Hepatic stellate cell (primary cell): Measurements from ENCODE around the gene KANSL1.
"Not testable (repeated sequence)": the region's sequence is repeated elsewhere in the genome, so short reads cannot be mapped to it uniquely, and the experiment has no call there.

ENCODE experiments used
- DNase-seq: peaks from one replicate; pipeline ENCODE4 v3.0.0; 2011; ENCODE audit warnings: low spot score

The KANSL1 gene

DNA sequence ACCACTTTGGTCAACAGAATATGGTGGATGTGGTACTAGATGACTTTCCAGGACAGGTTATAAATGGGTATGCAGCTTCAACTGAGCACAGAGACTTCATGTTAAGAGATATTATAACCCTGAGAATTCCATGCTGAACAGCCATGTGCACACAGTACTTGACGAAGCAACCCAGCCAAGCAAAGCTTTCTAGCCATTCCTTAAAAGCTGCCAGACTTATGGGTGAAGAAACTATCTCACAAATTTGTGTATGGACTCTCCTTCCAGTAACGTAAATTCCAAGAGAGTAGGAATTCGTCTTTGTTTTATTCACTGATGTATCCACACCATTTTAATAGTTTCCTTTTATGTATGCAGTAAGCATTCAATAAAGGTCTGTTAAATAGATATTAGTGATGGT, 76.1 kb downstream of the KANSL1 start:
- DNase-seq = no peak

DNA sequence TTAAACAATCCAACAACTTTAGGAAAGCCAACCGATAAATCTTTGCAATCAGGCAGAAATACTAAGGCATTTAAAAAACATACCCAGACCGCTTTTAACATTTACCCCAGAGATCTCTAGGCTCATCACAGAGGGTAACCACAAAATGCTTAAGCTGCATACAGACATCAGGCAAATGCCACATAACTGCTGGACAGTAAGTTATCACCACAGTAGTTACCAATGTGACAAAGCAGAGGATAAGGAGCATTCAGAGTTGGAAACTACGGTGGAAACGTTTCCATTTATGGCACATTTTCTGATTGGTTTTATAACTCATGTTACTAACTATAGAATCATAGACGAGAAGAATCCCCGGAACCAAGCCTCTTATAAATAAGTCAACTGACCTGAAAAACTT, 77.5 kb downstream of the KANSL1 start:
- peak; percentile 57 for DNase-seq

DNA sequence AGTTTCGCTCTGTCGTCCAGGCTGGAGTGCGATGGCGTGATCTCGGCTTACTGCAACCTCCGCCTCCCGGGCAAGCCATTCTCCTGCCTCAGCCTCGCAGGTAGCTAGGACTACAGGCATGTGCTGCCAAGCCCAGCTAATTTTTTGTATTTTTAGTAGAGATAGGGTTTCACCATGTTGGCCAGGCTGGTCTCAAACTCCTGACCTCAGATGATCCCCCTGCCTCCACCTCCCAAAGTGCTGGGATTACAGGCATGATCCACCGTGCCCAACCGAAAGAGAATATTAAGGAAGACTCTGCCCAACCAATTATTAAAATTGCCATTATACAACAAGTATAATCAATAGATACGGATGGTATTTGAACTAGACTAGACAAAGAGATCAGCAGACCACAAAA, 82.0 kb downstream of the KANSL1 start:
- DNase-seq = not testable (repeated sequence)

DNA sequence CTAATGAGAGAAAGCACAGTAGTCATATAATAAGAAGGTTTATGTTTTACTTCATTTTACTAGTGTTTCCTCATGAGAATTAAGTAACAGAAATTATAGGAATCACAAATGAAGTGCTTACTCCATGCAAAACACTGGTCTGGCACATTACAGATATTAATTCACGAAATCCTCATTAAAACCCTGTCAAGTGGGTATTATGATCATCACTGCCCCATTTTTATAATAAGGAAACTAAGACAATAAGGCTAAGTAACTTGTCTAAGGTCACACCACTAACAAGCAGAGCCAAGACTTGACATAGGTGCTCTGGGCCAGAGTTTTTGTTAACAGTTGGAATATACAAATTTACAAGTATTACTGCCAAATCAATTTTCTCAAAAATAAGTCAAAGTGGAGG, 83.0 kb downstream of the KANSL1 start:
- no peak for DNase-seq

DNA sequence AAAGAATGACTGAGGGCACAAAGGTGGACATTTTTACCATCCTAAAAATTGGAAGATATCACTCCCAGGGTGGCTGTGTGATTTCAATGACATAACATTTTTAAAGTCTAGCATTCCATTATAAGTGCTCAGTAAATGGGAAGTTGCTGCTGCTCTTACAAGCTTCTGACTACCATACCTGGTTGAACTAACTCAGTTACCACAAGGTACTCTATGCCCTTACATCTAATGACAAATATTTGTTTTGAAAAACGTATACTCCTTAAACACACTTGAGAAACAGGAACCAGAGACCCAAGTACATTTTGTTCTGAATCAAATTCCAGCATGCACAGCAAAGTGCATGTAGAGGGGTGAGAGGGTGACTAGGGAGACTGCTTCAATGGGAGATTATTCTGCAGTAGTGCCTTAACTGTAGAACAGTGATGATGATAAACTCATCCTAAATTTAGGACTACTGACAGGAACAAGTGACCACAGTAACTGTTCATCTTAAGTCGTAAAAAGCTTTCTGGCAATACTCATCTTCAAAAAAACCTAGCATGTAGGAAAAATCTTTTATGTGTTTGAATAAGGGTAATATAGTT, 83.5 kb downstream of the KANSL1 start:
- no peak for DNase-seq

DNA sequence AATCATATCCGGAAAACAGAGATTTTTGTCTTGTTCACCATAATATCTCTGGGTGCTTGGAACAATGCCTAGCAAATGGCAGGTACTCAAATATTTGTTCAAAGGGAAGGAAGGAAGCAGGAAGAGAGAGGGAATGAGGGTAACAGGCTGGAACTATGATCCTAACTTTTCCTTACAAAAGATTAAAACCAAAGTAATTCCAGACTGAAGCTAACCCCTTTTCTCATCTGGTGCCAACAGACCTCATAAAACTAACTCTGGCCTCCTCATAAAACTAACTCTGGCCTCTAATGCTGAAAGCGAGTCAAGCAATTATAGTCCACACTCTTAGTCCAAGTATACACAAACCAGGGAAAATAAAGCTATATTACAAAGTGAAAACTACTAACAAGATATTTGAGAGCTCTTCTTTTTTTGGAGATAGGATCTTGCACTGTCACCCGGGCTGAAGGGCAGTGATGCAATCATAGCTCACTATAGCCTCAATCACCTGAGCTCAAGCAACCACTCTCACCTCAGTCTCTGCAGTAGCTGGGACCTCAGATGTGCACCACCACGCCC, 84.6 kb downstream of the KANSL1 start:
- no peak for DNase-seq

DNA sequence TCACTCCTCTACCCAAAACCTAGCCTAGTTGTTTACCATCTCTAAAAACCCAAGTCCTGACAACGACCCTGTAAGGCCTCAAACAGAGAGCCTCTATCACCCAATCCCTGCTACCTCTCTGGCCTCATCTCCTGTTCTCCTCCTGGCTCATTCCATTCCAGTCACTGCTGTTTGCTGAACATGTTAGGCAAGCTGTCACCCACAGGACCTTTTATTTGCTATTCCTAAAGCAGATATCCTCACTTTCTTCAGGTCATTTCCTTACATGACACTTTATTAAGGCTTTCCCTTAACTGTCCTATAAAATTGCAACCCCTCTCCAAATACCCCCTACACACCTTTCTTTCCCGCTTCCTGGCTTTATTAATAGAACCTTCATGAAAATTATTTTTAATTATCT, 85.1 kb downstream of the KANSL1 start:
- no peak for DNase-seq

DNA sequence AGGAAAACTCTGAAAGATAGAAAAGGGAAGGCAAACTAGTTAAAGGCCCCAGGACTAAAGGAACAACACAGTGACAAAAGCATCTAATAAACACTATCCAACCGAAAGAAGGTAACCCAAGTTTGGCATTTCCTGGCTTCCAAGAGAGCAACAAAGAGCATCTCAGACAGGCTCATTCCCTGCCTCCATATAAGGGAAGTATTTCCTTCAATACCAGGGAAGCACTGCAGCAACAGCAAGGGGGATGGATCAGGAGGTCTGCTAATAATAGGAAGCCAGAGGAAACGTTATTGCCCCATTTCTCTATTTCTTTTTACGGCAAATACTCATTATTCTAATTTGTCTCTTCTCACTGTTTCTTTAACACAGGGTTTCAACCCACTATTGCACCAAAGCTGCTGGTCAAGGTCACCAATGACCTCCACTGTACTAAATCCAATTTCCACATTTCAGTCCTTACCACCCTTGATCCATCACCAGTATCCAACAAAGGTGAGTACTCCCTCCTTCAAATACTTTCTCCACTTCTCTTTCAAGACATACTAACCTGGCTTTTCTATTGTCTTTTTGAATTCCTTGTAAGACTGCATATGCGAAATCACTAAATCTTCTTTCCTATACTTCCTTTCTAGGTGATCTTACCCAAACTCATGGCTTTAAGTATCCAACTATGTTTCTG, 86.1 kb downstream of the KANSL1 start:
- no peak for DNase-seq

DNA sequence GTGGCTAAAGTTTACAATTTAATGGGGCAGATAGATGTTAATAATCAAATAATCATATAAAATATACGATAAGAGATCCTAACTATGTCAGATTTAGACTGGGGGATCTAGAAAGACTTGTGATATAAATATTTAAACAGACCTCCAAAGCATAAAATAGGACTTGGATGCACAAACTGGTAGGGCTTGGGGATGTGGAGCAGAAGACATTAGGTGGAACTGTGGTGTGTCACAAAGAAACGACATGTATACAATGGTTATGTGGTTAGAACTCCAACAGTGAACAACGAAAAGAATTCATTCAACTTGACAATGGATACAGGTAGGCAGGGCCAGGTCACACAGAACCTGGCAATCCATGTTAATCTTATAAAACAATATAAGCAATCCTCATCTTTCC, 90.4 kb downstream of the KANSL1 start:
- not testable (repeated sequence) for DNase-seq

DNA sequence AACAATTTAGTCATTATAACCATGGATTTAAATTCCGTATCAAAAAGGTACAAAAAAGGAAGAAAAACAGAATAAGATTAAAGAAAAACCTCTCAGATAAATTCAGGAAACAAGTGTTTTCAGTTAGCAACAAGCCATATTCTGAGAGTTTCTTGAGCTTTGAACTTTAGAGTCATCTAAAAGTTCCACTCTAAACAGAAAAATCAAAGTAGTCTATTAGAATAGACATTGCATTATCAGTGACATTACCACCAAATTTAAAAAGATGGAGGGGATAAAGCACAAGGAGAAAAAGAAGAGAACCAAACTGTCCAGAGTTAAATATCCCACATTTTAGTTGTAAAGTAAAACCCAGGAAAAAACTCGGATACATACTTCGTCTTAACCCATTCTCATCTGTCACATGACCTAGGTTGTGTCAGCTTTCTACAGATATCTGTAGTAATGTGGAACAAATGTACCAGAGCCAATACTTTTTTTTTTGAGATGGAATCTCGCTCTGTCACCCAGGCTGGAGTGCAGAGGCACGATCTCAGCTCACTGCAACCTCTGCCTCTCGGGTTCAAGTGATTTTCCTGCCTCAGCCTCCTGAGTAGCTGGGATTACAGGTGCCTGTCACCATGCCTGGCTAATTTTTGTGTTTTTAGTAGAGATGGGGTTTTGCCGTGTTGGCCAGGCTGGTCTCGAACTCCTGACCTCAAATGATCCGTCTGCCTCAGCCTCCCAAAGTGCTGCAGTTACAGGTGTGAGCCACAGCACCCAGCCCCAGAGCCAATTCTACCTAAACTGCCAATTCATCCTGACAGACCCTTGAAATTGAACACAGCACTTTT, 91.2 kb downstream of the KANSL1 start:
- not testable (repeated sequence) for DNase-seq

DNA sequence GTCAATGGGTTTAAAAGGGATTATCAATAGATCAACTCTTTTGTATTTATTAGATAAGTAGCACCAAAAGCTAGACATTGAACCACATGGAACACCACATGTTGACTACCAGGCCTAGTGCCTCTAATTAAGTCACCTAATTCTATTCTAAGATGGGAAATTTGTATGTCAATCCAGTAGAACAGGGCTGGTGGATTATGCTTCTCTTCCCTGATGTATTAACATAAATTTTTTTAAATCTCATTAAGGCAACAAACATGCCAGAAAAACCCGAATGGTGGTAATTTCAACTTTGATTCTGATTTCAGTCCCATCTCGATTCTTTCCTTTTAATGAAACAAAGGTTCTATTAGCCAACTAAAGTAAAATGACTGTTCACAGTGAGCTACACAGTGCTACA, 92.6 kb downstream of the KANSL1 start:
- no peak for DNase-seq

DNA sequence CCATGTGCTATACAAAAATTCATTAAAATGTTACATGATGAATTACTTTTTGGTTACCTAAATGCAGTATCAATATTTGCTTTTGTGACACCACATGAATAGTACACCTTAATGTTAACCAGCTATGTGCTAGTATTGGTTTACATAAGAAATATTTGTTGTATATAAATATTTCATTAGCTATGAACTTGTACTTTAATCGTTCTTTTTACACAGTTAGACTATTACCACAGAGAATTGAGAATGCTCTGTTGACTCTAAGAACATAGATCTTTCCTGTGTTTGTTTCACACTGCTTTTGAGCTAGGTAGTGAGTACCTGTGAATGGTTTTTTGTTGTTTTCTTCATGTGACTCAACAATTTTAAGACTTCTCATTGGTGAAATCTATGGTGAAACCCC, 93.4 kb downstream of the KANSL1 start:
- DNase-seq = no peak

DNA sequence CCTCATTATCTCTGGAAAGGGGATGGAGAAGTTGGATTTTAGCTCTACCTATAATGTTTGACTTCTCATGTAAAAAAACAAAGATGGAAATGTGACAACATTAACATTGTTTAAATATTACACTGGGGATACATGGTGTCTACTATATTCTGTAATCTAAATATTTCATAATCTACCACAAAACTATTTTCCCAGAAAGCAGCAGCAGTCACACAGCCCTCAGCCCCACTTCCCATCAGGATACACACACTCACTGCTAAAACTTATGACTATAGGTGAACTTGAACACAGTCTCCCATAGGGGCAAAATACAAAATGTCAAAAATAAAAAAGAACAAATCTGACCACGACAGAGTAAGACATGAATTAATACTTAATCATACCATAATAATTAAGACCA, 95.7 kb downstream of the KANSL1 start:
- DNase-seq = no peak

DNA sequence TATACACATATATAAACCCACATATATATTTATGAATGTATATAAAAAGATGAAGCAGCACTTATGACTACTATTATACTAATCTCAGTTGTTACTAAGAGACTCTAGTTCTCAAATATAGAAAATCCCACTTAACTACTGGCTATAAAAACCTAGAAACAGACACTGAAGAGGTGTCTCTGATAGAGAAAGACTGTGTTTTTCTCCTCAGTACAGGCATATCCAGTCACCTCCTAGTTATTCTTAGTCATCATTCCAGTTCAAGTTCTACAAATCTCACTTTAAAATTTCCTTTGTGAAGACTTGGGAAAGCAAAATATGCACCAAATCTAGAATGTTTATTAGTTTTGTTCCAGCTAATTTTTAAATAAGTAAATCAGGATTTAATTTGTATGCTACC, 100.2 kb downstream of the KANSL1 start:
- DNase-seq = no peak

DNA sequence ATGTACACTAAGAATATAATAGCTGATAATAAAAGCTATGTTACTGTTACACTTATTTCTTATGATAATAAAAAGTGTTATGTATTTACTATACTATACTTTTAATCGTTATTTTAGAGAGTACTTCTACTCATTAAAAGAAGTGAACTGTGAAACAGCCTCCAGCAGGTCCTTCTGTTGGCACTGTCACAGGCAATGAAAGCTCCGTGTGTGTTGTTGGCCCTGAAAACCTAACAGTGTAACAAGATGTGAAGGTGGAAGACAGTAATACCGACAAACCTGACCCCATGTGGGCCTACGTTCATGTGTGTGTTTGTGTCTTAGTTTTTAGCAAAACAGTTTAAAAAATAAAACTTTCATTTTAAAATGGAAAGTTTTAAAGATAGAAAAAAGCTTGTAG, 102.4 kb downstream of the KANSL1 start:
- DNase-seq = no peak

DNA sequence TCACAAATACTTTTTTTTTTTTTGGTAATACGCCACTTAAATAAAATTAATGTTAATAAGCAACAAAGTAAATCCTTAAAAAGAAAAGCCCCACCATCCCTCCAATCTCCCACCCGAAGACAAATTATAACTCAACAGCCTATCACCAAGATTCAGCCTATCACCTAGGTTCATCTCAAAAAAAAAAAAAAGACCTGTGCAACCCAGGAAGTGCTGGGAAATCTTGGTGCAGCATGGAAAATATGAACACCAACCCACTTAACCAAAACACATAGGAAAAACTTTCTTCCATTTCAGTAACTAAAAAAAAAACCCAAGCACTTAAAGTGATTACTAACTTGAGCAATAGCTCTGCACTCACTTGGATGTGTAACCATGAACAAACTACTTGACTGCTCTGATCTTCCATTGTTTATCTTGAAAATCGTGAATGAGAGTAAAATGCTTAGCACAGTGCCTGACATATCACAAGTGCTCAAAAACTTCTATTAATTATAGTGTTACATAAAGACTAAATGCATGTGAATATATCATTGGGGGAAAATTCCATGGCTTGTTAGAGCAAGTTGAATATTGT, 103.8 kb downstream of the KANSL1 start:
- DNase-seq = no peak

DNA sequence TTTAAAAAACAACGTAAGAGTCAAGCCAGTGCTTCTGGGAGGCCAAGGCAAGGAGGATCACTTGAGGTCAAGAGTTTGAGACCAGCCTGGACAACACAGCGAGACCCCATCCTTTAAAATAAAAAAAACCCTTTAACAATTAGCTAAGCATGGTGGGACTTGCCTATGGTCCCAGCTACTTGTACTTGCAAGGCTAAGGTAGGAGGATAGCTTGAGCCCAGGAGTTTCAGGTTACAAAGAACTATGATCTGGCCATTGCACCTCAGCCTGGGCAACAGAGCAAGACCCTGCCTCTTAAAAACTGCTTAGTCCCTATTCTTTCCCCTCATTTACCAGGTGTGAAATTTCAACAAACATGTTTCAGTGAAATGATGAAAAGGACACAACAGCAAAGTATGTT, 104.6 kb downstream of the KANSL1 start:
- no peak for DNase-seq

DNA sequence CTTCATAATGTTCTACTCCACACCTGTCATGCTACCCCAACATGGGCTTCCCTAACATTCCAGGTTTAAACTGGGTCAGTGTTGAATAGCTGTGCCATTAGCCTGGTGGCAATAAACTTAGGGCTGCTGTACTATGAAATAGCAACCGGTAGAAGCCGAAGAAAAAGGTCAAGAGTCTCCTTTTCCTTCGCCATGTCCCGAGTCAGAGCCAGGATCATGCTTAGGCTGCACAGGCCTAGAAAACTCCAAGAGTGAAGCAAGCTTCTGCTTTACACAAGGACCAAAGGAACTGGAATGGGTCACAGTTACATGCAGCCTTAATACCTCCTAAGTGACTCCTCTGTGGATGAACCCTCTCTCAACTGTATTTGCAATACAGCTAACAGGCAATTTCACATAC, 105.4 kb downstream of the KANSL1 start:
- not testable (repeated sequence) for DNase-seq

DNA sequence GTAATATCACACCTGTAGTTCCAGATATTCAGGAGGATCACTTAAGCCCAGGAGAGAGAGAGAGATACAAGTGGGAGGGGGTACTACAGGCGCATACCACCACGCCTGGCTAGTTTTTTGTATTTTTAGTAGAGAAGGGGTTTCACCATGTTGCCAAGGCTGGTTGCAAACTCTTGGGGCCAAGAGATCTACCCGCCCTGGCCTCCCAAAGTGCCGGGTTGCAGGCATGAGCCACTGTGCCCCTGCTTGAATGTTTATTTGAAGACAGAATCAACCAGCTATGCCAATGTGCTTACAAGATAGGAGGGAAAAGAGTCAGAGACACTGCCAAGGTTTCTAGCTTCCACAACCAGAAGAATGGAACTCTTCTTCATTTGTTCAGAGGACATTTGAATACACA, 106.4 kb downstream of the KANSL1 start:
- DNase-seq = no peak

DNA sequence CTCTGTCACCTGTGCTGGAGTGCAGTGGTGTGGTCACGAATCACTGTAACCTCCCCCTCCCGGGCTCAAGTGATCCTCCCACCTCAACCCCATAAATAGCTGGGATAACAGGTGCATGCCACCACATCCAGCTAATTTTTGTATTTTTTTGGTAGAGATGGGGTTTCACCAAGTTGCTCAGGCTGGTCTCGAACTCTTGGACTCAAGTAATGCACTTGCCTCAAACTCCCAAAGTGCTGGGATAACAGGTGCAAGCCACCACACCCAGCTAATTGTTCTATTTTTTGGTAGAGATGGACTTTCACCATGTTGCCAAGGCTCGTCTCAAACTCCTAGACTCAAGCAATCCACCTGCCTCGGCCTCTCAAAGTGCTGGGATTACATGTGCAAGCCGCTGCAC, 107.7 kb downstream of the KANSL1 start:
- DNase-seq = no peak

DNA sequence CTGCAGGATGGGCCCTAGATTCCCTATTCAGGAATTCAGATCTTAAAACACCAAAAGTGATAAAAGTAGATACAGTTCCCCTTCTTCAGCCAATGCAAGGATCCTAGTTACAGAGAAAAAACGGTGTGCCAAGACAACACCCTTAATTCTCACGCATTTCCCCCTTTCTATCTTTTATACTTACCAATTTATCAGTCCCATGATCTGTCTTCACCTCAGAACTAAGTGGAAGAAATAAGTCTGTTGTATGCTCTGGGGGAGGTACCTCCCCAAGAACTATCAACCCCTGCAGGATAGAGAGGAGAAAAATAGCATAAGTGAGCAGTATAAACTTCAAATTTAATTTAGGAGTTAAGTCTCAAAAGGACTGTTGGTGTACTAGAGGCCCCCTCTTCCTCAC, 111.0 kb downstream of the KANSL1 start:
- DNase-seq = no peak

DNA sequence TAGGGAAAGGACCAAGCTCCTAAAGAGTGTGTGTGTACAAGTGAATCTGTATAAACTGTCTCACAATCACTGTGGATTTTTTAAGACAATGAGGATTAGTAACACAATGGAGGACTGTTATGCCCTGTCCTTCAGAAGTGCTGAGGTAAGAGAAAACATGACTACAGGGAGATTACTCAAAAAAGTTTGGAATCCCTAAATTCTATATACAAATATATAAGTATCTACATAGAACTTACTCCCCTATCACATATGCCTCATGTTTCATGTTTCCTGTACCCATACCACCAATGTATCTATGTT, 112.3 kb downstream of the KANSL1 start:
- no peak for DNase-seq
